Heart left ventricle (tissue), 16 donors: ENCODE measurements around the gene PKNOX2. TPM values are rescaled to one million over a fixed set of nuclear protein-coding genes. Genes with fewer than 3 reads are reported as not detected.

ENCODE experiments used
- ATAC-seq, 4 donors: fragments of 200-7000 bp; cut with Tn5 transposase; one replicate each; pipeline ENCODE4 v1.9.1; 2020 to 2022; ENCODE audit warnings: moderate library complexity in 4 of 4, mild to moderate bottlenecking in 3 of 4, moderate number of reproducible peaks in 1 of 4
- DNase-seq, 5 donors: peaks; one replicate each; pipeline ENCODE4 v3.0.0-alpha.2; 2020
- H3K27ac ChIP-seq, 12 donors: fragments of 200-600 bp; sonication (generic) in 4 of 12; one replicate each; pipeline versions ENCODE4 v1.5.0 to v1.8.0; 2016 to 2022; ENCODE audit warnings: mild to moderate bottlenecking in 2 of 12
- H3K27me3 ChIP-seq, 9 donors: fragments of 200-600 bp; sonication (generic) in 2 of 9; one replicate each; pipeline versions ENCODE4 v1.5.1 to v1.8.0; 2016 to 2022; ENCODE audit warnings: mild to moderate bottlenecking in 3 of 9
- H3K36me3 ChIP-seq, 9 donors: fragments of 200-600 bp; sonication (generic) in 2 of 9; one replicate each; pipeline versions ENCODE4 v1.5.0 to v1.8.0; 2018 to 2022; ENCODE audit warnings: mild to moderate bottlenecking in 2 of 9
- H3K4me1 ChIP-seq, 12 donors: fragments of 200-600 bp; sonication (generic) in 4 of 12; one replicate each; pipeline versions ENCODE4 v1.5.0 to v1.8.0; 2016 to 2022; ENCODE audit warnings: mild to moderate bottlenecking in 3 of 12
- H3K4me3 ChIP-seq, 12 donors: fragments of 200-600 bp; sonication (generic) in 4 of 12; one replicate each; pipeline versions ENCODE4 v1.5.0 to v1.8.0; 2017 to 2022; ENCODE audit warnings: mild to moderate bottlenecking in 9 of 12, moderate library complexity in 4 of 12
- H3K9me3 ChIP-seq, 12 donors: fragments of 200-600 bp; sonication (generic) in 4 of 12; one replicate each; pipeline versions ENCODE4 v1.5.0 to v1.8.0; 2016 to 2022; ENCODE audit warnings: mild to moderate bottlenecking in 1 of 12
- POLR2A ChIP-seq, 2 donors: fragments of 450-650 bp; IDR thresholded peaks; one replicate each; pipeline ENCODE4 v1.6.1; 2017; ENCODE audit warnings: antibody characterized with exemption in 2 of 2, mild to moderate bottlenecking in 2 of 2, moderate library complexity in 2 of 2
- WGBS, 4 donors: extraction: QIAGEN DNeasy Blood & Tissue Kit in 2 of 4; methylation state at CpG; one replicate each; pipeline versions ENCODE4 v1.1.5 to v1.1.7; 2013 to 2018; 5-methylcytosine and 5-hydroxymethylcytosine counted together
- intact Hi-C, 10 donors: fragments of 100-400 bp; cut with DNase I; formaldehyde crosslinking; loops; one replicate each; pipeline versions ENCODE4 v1.11.1 to v1.14.2; 2022
- polyA plus RNA-seq, 2 donors: library from polyadenylated mRNA; stranded (reverse); fragments of 200-250 nt; gene quantifications; one replicate each; pipeline ENCODE4 v1.2.3, GENCODE V29; 2013
- total RNA-seq, 9 donors: library from RNA; depleted of rRNA in 2 of 9; stranded (reverse); fragments of >200 nt in 2 of 9; fragmentation: NEBNext Ultra II Directional in 3 of 9; extraction: Animal tissue kit (Norgen Biotek cat#: 25700) in 3 of 9; gene quantifications; one replicate each; pipeline versions ENCODE4 v1.1.0 to v1.2.4, GENCODE V29; 2016 to 2023
- TF ChIP-seq, protein P1 (sequence below), 12 donors: fragments of 200-600 bp; sonication (generic) in 4 of 12; IDR thresholded peaks; one replicate each; pipeline versions ENCODE4 v1.5.0 to v1.8.0; 2018 to 2022; ENCODE audit warnings: antibody characterized with exemption in 12 of 12, mild to moderate bottlenecking in 5 of 12
- donor health status: ischemic (EF 13 %, LVEDD 7.1; RV severe dilation, severe dysfunction).
- donor health status: healthy with polysubstance abuse.
- donor health status: DM: no; HTN: yes; CAD: no.
- donor health status: DM: no; HTN: no; CAD: no.
- donor health status: ischemic (EF 25% LVEDD 6.9; RV normal size, moderate dysfunction).
- donor health status: ischemic (EF 25% LVEDD 5.7; RV mildly dilated, moderate dysfunction).
- donor health status: healthy.
- donor health status: DM: yes; HTN: yes; CAD: no.
- donor health status: ischemic (EF 35%, LVEDD 5.7; RV mildly dilated, moderate dysfunction).
- donor health status: nonischemic (EF 11% LVEDD 7.7; RV severe dilation, severe dysfunction).
- donor health status: DM: yes; HTN: yes; CAD: no.
- donor health status: PGD.
- donor health status: ischemic (EF 29% LVEDD 5.4; RV normal size, mild dysfunction).
- donor health status: nonischemic (EF 23%, LVEDD 6.1; RV moderate dilation, normal function).

PKNOX2 gene
- total and polyA plus RNA-seq, 11 donors = 3.1 to 9.4 (median 4.5) TPM

DNA sequence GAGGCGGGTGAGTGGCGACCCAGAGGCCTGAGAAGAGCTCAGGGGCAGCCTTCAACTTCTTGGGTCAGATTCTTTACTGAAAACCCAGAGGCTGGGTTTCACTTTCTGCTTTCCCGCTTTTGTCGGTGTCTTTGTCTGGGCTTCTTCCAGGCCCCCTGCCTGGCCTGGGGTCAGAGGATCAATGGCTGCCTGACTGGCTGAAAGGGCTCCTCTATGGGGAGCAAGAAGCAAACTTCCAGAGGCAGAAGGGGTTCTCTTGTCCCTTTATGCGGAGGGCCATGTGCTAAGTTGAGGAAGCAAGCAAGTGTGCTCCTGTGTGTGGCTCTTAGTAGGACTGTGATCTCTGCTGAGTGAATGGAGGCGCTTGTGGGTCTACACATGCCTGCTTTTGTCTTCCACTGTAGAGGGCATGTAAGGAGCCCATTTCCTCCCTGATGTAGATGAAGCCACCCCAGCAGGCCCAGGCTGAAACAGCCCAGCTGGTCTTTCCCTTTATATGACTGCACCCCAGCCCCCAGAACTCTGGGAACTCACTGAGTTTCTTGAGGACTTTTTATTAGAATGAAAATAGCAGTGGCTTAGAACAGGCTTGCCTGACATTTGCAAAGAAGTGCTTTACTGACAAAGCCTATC lies 1.0 kb upstream of the PKNOX2 start:
- TF ChIP-seq, protein P1, sequence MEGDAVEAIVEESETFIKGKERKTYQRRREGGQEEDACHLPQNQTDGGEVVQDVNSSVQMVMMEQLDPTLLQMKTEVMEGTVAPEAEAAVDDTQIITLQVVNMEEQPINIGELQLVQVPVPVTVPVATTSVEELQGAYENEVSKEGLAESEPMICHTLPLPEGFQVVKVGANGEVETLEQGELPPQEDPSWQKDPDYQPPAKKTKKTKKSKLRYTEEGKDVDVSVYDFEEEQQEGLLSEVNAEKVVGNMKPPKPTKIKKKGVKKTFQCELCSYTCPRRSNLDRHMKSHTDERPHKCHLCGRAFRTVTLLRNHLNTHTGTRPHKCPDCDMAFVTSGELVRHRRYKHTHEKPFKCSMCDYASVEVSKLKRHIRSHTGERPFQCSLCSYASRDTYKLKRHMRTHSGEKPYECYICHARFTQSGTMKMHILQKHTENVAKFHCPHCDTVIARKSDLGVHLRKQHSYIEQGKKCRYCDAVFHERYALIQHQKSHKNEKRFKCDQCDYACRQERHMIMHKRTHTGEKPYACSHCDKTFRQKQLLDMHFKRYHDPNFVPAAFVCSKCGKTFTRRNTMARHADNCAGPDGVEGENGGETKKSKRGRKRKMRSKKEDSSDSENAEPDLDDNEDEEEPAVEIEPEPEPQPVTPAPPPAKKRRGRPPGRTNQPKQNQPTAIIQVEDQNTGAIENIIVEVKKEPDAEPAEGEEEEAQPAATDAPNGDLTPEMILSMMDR (IDR thresholded peaks at IDR 0.05) = no peak
- no peak for TF ChIP-seq POLR2A (IDR thresholded peaks at IDR 0.05)
- intact Hi-C loops = loop anchor here in 9 of 10 donors (2.0 to 10.0 kb wide), 11 partner anchors 59 to 244 kb away; no protein-coding TSS in a partner anchor
- H3K36me3 ChIP-seq = no peaks in the 10 kb centered on the region
- no peak for ATAC-seq
- peak overlapping the region in 6 of 12 donors; percentile 29 to 86 (median 84) for H3K27ac ChIP-seq
- H3K4me1 ChIP-seq = peaks cover 0 to 42% (median 18%) of the 10 kb centered on the region in 12 donors
- no peak for DNase-seq
- no peaks in the 10 kb centered on the region for H3K9me3 ChIP-seq
- H3K27me3 ChIP-seq = peaks cover 0 to 46% (median 2%) of the 10 kb centered on the region in 9 donors
- WGBS, 4 donors = 87 to 95% (median 93%) methylated on average over 6 of the region's 6 CpGs
- H3K4me3 ChIP-seq = peak overlapping the region in 1 of 12 donors; percentile 80

DNA sequence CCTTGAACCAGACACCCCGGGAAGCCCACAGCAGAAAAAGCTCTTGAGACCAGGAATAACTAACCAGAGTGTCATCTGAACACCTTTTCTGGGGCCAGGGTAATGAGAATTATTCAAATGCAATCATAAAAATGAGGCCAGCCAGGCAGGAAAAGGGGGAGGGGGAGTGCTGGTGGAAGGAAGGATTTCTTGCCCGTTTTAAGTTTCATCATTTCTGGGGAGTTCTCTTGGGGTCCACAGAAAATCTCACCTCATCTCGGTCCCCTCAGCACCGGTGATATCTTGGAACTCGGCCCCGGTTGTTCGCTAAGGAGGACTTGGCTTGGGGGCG lies 495 bp upstream of the PKNOX2 start:
- intact Hi-C loops = loop anchor here in 9 of 10 donors (2.0 to 10.0 kb wide), 11 partner anchors 58 to 243 kb away; no protein-coding TSS in a partner anchor
- H3K27ac ChIP-seq = peak overlapping the region in 10 of 12 donors; percentile 29 to 86 (median 81)
- no peak for TF ChIP-seq POLR2A (IDR thresholded peaks at IDR 0.05)
- TF ChIP-seq, protein P1 (IDR thresholded peaks at IDR 0.05) = no peak
- no peak for ATAC-seq
- no peaks in the 10 kb centered on the region for H3K36me3 ChIP-seq
- no peaks in the 10 kb centered on the region for H3K9me3 ChIP-seq
- H3K4me1 ChIP-seq = peaks cover 0 to 42% (median 22%) of the 10 kb centered on the region in 12 donors
- WGBS, 4 donors = 16 to 23% (median 19%) methylated on average over 8 of the region's 8 CpGs
- no peak for DNase-seq
- H3K27me3 ChIP-seq = peaks cover 0 to 48% (median 2%) of the 10 kb centered on the region in 9 donors
- peak overlapping the region in 10 of 12 donors; percentile 59 to 86 (median 70) for H3K4me3 ChIP-seq

DNA sequence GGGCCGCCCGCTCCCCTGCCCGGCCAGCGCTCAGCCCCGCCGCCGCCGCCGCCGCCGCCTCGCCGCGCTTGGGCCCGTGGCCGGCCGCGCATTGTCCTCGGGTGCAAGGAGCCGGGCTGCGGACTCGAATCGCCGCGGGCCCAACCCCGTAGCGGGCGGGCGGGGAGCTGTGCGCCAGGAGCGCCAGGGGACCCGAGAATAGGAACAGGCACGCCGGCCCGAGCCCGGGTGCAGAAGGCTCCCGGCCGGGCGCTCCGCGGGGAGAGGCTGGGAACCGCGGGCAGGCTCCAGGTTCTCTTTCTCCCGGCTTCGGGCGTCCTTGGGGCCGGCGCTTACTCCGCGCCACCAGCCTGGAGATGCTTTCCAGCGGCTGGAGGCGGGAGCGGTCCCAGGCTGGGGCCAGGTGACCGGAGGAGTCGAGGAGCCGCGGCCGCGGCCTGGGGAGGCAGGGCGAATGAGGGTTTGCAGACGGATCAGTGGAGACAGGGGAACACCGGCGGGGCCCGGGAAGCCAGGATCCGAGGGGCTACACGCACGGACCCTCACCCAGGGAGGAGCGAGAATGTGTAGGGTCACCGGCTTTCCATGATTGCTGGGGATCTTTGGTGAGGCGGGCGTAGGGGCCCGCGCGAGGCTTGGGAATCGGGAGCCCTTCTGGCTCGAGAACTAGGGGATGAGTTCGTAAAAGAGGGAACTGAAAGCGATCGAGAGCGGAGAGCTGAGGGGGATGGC lies 726 bp downstream of the PKNOX2 start:
- intact Hi-C loops = loop anchor here in 9 of 10 donors (1.0 to 10.0 kb wide), 11 partner anchors 47 to 240 kb away; no protein-coding TSS in a partner anchor
- Histone ChIP-seq H3K27ac (peak overlapping the region; percentile 35 to 86 (median 80)), H3K4me3 (peak overlapping the region; percentile 54 to 86 (median 68)), H3K36me3 (no peaks in the 10 kb centered on the region), H3K27me3 (peaks cover 0 to 48% (median 2%) of the 10 kb centered on the region in 9 donors), H3K4me1 (peaks cover 0 to 53% (median 26%) of the 10 kb centered on the region in 12 donors), H3K9me3 (no peaks in the 10 kb centered on the region)
- ATAC-seq (peak; percentile 10 to 35 (median 21)), DNase-seq (peak in 3 of 5 donors; percentile 28 to 72 (median 41))
- TF ChIP-seq, protein P1 (IDR thresholded peaks at IDR 0.05) = peak in 1 of 12 donors; percentile 6
- no peak for TF ChIP-seq POLR2A (IDR thresholded peaks at IDR 0.05)
- WGBS, 4 donors = 0 to 1% (median 1%) methylated on average over 31 to 80 of the region's 80 CpGs
